Measurements from ENCODE around the gene INSYN2B.

The INSYN2B gene

GRCh38 chr5:169980418-169981053 lies at the start of gene INSYN2B:
INSYN2B (minus strand) TSS chr5:169980495; CDS start chr5:169883898, 96,597 bp downstream.
- peak; percentile 87 for DNase-seq

DNA sequence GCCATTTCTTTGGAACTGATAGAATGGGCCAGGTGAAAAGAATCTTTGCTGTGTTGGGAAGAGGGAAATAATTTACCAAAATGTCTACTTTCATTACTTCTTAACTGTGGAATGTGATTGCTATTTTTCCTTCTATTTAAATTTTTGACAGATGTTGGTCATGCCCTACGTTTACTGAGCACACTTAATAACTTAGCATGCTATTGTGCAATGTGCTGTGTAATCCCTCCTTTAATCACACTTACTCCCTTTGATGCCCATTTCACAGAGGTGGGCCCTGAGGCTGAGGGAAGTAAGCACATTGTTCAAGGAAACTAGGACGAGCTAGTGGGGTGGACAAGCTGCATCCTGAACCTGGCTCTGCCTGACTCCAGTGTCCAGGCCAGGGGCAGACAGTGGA lies 47.8 kb upstream of the INSYN2B start:
- no peak for DNase-seq

DNA sequence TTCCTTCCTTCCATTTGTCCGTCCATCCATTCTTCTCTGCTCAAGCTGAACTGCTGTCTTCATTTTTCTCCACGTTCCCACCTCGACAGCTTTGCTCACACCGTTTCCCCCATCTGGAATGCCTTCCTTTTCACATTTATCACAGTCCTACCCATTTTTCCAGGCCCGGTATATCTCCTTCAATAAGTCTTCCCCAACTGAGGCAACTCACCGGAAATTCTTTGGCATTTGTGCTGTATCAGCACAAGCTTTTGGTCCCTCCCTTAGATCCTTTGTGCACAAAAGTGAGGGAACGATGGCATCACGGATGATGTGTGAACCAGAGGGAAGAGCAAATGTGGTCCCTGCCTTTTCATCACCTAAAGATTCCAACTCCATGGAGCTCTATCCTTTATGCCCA lies 45.6 kb upstream of the INSYN2B start:
- no peak for DNase-seq

DNA sequence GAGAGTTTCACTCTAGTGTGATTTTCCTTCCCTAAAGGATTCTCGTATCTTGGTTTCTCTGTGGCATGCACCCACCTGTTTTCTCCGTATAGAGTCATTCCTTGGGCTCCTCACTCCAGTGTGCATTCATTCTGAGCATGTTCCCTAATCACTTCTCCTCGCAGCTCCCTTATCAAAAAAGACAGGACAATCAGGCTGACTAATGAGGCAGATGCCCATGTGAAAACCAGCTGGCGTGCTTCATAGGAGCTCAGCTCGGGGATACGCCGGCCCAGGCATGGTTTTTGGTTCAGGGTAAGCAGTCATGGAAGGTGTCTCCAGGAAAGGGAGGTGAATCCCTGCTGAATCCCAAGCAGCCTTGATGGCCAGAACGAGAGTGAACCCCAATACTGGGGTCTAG lies 41.2 kb upstream of the INSYN2B start:
- no peak for DNase-seq

DNA sequence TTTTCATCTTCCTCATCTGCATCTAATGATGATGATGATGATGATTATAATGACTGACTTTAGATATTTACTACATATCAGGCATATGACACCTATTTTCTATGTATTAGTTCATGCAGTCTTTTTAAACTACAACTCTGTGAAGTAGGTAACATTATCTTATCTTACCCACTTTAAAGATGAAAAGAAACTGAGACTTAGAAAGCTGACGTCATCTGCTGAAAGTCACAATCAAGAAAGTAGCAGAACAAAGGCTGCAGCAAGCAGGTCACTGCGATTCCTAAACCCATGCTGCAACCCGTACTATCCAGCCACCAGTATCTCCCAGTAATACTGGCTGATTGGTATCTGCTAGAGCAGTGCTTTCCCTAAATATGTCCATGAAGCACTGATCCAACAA lies 40.1 kb upstream of the INSYN2B start:
- DNase-seq, result no peak

DNA sequence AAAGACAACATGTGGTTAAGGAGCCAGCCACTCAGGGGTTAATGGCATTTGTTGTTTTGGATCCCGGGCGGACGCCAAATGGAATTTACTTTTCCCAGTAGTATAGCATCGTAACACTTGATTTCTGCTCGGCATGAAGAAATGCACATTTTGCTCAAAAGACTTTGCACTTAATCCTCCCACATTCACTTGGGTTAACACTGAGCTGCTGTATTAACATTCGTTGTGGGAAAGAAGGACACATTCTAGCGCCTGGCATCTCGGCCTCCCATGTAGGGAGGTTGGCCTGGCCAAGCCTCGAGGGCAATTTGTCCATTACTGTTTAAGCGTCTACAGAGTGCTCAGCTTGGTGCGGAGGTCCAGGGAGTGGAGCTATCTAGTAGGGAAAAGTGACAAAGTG lies 32.3 kb upstream of the INSYN2B start:
- no peak for DNase-seq

GRCh38 chr5:170011751-170012150 lies 31.5 kb upstream of the INSYN2B start:
- DNase-seq, result no peak

DNA sequence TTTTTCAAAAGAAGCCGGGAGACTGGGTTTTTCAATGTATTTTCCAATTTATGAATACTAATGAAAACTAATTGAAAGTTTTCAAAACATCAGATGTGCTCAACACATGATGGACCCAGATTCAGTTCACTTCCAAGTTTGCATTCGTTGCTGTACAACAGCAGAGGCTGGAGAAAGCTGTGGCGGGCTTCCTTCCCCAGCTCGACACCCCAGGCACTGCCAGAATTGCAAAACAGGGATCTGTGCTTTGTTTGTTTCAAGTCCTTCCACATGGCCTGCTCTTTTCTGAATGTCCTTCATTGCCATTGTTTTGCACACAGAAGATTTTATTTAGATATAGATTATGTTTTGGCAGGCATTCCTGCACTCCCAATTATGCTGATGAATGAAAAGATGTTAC lies 30.3 kb upstream of the INSYN2B start:
- no peak for DNase-seq

DNA sequence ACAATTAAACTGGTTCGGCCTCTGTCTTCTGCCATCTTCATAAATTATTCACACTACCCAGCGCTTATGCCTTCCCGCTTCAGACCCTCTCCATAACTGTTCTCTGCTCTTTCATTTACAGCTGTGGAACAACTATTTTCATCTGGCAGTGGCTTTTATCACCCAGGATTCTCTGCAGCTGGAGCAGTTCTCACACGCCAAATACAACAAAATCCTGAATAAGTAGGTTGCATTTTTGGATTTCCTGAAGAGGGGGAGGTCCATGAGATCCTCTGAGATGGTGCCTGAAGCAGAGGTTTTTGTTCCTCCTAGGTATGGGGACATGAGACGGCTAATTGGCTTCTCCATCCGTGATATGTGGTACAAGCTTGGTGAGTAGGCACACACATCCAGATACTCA lies 28.1 kb upstream of the INSYN2B start:
- DNase-seq, result no peak

- DNase-seq, result no peak
Observed at GRCh38 chr5:170006021-170006420, 25.7 kb upstream of the INSYN2B start.

- DNase-seq, result no peak
Observed at GRCh38 chr5:170000155-170000554, 19.9 kb upstream of the INSYN2B start.

- DNase-seq, result no peak
Observed at GRCh38 chr5:169999621-170000020, 19.3 kb upstream of the INSYN2B start.

- DNase-seq, result no peak
Observed at GRCh38 chr5:169997798-169998197, 17.5 kb upstream of the INSYN2B start.

- DNase-seq, result no peak
Observed at GRCh38 chr5:169993485-169993790, 13.1 kb upstream of the INSYN2B start.

- DNase-seq, result no peak
Observed at GRCh38 chr5:169992789-169993484, 12.6 kb upstream of the INSYN2B start.

GRCh38 chr5:169991115-169991869 lies 11.0 kb upstream of the INSYN2B start:
- no peak for DNase-seq

GRCh38 chr5:169989365-169989764 lies 9.1 kb upstream of the INSYN2B start:
- DNase-seq, result no peak

GRCh38 chr5:169988947-169989346 lies 8.7 kb upstream of the INSYN2B start:
- DNase-seq, result no peak

GRCh38 chr5:169988206-169988605 lies 7.9 kb upstream of the INSYN2B start:
- DNase-seq, result no peak

DNA sequence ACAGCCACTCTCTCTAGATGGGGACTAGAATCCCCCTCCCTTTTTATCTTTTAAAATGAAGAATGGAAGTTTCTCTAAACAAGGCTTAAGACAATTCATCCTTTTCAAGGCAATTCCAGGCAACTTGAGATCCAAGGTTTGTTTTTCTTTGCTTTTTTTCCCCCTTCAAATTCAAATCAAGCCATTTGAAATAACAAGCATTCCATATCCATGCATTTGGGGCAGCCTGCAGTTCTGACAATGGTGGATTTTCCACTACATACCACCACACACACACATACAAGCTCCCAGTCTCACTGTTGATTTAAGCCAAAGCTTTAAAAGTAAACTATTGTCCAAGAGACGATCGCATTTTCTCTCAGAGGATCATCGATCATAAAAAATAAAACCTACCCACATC lies 424 bp downstream of the INSYN2B start:
- no peak for DNase-seq

- DNase-seq, result peak; percentile 54
Observed at GRCh38 chr5:169978714-169979113, 1.6 kb downstream of the INSYN2B start.

- DNase-seq, result no peak
Observed at GRCh38 chr5:169974121-169974770, 6.0 kb downstream of the INSYN2B start.

- DNase-seq, result no peak
Observed at GRCh38 chr5:169973056-169973455, 7.2 kb downstream of the INSYN2B start.

DNA sequence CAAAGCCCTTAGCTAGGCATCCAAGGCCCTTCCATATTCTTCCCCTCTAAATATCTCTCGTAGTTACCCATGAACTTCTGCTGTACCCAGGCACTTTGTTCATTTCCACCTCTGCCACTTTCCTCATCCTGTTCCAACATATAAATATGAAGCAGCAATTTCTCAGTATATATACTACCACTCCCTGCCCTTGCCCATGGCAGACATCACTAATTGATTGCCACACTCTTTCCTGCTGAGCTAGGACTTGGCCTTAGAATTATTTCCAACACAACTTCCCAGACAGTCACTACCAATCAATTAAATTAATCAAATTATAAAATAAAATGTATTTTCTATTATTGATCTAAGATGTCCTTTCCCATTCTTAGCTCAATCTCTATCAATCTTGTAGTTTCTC lies 8.5 kb downstream of the INSYN2B start:
- DNase-seq, result no peak

Data from fibroblast of skin of right biceps (primary cell).